HG02610 (cell line): ENCODE measurements around the gene GALM.
"Not testable (repeated sequence)": the region's sequence is repeated elsewhere in the genome, so short reads cannot be mapped to it uniquely, and the experiment has no call there.

Experiments
- ATAC-seq: cut with Tn5 transposase; IDR thresholded peaks from one replicate; pipeline ENCODE4 v1.9.1; 2021; ENCODE audit warnings: mild to moderate bottlenecking, moderate library complexity; ENCODE audit not compliant: unreplicated experiment

Gene GALM

DNA sequence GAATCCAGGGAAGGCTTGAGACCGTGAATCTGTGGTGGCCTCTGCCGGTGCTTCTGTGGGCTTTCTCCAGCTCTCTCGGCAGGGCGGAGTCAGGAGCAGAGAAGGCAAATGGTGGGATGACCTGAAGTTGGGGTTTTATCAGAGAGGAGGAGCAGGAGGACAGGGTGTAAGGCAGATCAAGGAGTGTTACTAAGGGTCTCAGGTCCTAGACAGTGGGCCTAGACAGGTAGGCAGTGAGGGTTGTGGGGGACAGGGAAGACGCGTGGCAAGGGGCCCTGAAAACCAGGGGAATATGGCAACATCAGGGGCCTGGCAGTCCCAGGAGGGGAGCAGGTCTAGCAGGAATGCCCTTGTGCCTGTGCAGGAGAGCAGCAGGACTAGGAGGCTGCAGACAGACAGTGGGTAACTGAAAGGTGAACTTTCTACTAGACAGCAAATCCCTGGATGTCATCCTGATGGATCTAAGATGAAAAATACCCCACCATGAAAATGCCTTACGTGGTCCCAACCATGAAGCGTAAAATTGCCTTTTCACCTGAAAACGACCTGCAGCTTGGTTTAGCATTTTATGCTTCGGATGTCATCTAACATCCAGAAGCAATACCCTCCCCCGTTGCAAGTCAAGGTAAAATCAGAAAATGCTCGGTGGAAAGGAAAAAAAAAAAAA lies 43.1 kb downstream of the GALM start:
- ATAC-seq = no peak

GRCh38 chr2:38709567-38710194 lies 43.8 kb downstream of the GALM start:
- peak; percentile 68 for ATAC-seq

DNA sequence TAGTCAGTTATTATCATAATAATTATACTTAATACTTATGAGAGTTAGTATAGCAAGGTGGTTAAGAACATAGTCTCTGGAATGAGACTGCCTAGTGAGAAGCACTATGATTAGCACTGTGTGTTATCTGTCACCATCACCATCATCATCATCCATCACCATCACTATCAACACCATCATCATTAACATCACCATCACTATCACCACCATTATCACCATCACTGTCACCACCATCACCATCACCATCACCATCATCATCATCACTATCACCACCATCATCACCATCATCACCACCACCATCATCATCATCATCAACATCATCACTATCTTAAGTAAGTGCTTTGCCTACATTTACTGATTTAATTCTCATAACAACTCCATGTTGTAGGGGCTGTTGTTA lies 45.6 kb downstream of the GALM start:
- ATAC-seq = no peak

GRCh38 chr2:38712413-38712812 lies 46.5 kb downstream of the GALM start:
- ATAC-seq = no peak

GRCh38 chr2:38712871-38713270 lies 47.0 kb downstream of the GALM start:
- no peak for ATAC-seq

- ATAC-seq = no peak
Observed at GRCh38 chr2:38713338-38713737, 47.4 kb downstream of the GALM start.

DNA sequence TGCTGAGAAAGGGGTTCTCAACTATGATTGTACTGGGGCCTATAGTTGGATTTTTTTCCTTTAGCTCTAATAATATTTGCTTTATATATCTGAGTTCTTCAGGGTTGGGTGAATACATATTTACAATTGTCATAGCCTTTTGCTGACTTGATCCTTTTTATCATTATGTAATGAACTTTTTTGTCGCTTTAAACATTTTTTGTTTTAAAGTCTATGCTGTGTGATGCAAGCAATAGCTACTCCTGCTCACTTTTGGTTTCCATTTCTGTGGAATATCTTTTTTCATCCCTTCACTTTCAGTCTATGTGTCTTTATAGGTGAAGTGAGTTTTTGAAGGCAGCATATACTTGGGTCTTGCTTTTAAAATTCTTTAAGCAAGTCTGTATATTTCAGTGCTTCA lies 49.0 kb downstream of the GALM start:
- not testable (repeated sequence) for ATAC-seq

GRCh38 chr2:38716185-38716584 lies 50.3 kb downstream of the GALM start:
- no peak for ATAC-seq

- no peak for ATAC-seq
Observed at GRCh38 chr2:38718601-38719000, 52.7 kb downstream of the GALM start.

DNA sequence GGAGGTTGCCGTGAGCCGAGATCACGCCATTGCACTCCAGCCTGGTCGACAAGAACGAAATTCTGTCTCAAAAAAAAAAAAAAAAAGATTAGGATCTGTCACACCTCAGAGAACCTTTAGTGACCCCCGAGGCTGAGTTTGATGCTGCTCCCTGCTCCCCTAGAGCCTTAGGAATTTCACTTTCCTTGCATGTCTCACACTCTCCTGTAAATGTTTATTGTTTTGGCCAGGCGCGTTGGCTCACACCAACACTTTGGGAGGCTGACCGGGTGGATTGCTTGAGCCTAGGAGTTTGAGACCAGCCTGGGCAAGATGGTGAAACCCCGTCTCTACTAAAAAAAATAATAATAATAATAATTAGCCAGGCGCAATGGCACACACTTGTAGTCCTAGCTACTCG lies 53.8 kb downstream of the GALM start:
- no peak for ATAC-seq

DNA sequence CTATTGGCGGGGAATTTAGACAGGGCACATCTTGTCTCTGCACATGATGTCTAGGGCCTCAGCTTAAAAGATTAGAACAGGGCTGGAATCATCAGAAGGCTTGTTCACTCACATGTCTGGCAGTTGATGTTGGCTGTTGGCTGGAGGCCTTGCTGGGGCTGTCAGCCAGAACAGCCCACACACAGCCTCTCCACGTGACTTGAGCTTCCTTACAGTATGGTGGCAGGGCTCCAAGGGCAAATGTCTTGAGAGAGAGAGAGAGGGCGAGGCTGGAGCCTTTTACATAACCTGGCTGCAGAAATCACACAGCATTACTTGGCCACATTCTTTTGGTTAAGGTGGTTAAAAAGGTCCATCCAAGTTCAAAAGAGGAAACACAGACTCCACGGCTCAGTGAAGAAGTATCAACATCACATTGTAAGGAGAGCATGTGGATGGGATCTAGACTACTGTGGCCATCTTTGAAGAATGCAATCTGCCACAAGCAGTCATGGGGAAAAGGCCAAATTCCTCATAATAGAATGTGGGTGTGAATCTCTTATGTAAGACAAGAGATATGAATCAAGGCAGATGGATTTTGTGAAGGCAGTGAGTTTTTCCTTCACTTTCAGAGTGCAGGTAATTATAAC lies 54.8 kb downstream of the GALM start:
- no peak for ATAC-seq

- ATAC-seq = peak; percentile 84
Observed at GRCh38 chr2:38722271-38723061, 56.6 kb downstream of the GALM start.

GRCh38 chr2:38723173-38723572 lies 57.3 kb downstream of the GALM start:
- ATAC-seq = peak; percentile 29

DNA sequence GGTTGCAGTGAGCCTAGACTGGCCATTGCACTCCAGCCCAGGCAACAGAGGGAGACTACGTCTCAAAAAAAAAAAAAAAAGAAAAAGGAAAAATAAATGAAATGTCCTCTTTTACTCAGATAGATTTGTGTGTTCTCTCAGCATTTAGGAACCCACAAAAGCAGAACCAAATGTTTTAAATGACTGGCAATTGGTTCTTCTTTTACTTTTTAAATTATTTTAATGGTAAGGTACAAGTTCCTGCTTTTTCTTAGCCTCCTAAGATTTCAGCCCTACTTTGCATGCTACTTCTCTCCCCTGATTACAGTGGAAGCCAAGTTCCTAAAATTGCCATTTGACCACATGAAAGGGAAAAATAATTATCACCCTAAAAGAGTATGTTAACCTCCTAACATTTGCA lies 61.7 kb downstream of the GALM start:
- ATAC-seq = no peak

- ATAC-seq = no peak
Observed at GRCh38 chr2:38728694-38729093, 62.8 kb downstream of the GALM start.

DNA sequence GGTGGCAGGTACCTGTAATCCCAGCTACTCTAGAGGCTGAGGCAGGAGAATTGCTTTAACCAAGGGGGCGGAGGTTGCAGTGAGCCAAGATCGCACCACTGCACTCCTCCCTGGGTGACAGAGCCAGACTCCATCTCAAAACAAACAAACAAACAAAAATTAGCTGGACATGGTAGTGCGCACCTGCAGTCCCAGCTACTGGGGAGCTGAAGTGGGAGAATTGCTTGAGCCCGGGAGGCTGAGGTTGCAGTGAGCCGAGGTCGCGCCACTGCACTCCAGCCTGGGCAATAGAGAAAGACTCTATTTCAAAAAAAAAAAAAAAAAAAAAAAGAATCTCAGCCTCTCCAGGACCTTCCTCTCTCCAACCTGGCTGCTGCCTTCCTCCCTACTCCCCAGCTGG lies 65.2 kb downstream of the GALM start:
- no peak for ATAC-seq

- no peak for ATAC-seq
Observed at GRCh38 chr2:38731684-38732221, 65.8 kb downstream of the GALM start.

- ATAC-seq = no peak
Observed at GRCh38 chr2:38733300-38733971, 67.5 kb downstream of the GALM start.

- ATAC-seq = no peak
Observed at GRCh38 chr2:38734299-38735058, 68.6 kb downstream of the GALM start.

GRCh38 chr2:38735999-38736320 lies 70.0 kb downstream of the GALM start:
- no peak for ATAC-seq
